ENCODE data around the gene COL21A1. TPM values are rescaled to one million over a fixed set of nuclear protein-coding genes. Genes with fewer than 3 reads are reported as not detected.

Gene COL21A1
- total RNA-seq, 1 donor from 2014 or later: 1.2 TPM

- Mint-ChIP-seq H3K27me3 (ENCODE audit: unreplicated experiment) (peaks cover 2% of the 10 kb centered on the region), H3K4me3 (ENCODE audit: unreplicated experiment) (no peak overlapping the region), H3K4me1 (ENCODE audit: unreplicated experiment) (peaks cover 3% of the 10 kb centered on the region), H3K9me3 (ENCODE audit: unreplicated experiment) (no peaks in the 10 kb centered on the region), H3K36me3 (ENCODE audit: low read depth, unreplicated experiment) (no peaks in the 10 kb centered on the region), H3K27ac (ENCODE audit: unreplicated experiment) (no peak overlapping the region)
- TF ChIP-seq, protein P1, sequence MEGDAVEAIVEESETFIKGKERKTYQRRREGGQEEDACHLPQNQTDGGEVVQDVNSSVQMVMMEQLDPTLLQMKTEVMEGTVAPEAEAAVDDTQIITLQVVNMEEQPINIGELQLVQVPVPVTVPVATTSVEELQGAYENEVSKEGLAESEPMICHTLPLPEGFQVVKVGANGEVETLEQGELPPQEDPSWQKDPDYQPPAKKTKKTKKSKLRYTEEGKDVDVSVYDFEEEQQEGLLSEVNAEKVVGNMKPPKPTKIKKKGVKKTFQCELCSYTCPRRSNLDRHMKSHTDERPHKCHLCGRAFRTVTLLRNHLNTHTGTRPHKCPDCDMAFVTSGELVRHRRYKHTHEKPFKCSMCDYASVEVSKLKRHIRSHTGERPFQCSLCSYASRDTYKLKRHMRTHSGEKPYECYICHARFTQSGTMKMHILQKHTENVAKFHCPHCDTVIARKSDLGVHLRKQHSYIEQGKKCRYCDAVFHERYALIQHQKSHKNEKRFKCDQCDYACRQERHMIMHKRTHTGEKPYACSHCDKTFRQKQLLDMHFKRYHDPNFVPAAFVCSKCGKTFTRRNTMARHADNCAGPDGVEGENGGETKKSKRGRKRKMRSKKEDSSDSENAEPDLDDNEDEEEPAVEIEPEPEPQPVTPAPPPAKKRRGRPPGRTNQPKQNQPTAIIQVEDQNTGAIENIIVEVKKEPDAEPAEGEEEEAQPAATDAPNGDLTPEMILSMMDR (IDR thresholded peaks at IDR 0.05; ENCODE audit: unreplicated experiment): no peak
- no peak for DNase-seq (ENCODE audit: low spot score)
These were observed 12.1 kb upstream of the COL21A1 start for GRCh38 chr6:56259234-56260077.

GRCh38 chr6:56255349-56255748, 8.0 kb upstream of the COL21A1 start:
- H3K27me3 Mint-ChIP-seq (ENCODE audit: unreplicated experiment): peaks cover 2% of the 10 kb centered on the region
- no peak for DNase-seq (ENCODE audit: low spot score)
- H3K27ac Mint-ChIP-seq (ENCODE audit: unreplicated experiment): no peak overlapping the region
- H3K9me3 Mint-ChIP-seq (ENCODE audit: unreplicated experiment): no peaks in the 10 kb centered on the region
- peaks cover 3% of the 10 kb centered on the region for H3K4me1 Mint-ChIP-seq (ENCODE audit: unreplicated experiment)
- no peak overlapping the region for H3K4me3 Mint-ChIP-seq (ENCODE audit: unreplicated experiment)
- TF ChIP-seq, protein P1 (IDR thresholded peaks at IDR 0.05; ENCODE audit: unreplicated experiment): no peak
- H3K36me3 Mint-ChIP-seq (ENCODE audit: low read depth, unreplicated experiment): no peaks in the 10 kb centered on the region

DNA sequence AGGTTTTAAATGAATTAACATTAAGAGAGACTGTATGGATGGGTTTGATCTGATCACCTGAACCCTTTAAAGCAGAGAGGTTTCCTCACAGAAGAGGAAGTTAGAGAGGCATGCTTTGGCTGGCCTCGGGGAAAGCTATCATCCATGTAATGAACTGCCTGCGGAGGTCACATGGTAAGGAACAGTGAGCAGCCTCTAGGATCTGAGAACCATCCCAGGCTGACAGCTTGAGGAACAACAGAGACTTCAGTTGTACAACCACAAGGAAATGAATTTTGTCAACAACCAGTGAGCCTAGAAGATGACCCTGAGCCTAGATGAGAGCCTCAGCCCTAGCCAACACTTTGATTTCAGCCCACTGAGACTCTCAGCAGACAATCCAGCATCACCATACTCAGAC, 2.9 kb upstream of the COL21A1 start:
- Mint-ChIP-seq H3K4me1 (ENCODE audit: unreplicated experiment) (peaks cover 5% of the 10 kb centered on the region), H3K9me3 (ENCODE audit: unreplicated experiment) (no peaks in the 10 kb centered on the region), H3K27me3 (ENCODE audit: unreplicated experiment) (peaks cover 2% of the 10 kb centered on the region)

GRCh38 chr6:56247654-56248122, 308 bp upstream of the COL21A1 start:
- Mint-ChIP-seq H3K27me3 (ENCODE audit: unreplicated experiment) (no peaks in the 10 kb centered on the region), H3K27ac (ENCODE audit: unreplicated experiment) (no peak overlapping the region), H3K4me1 (ENCODE audit: unreplicated experiment) (peaks cover 2% of the 10 kb centered on the region)

More for the DNA sequence above, 2.9 kb upstream of the COL21A1 start:
- DNase-seq (ENCODE audit: low spot score): no peak
- Mint-ChIP-seq H3K4me3 (ENCODE audit: unreplicated experiment) (no peak overlapping the region), H3K36me3 (ENCODE audit: low read depth, unreplicated experiment) (no peaks in the 10 kb centered on the region), H3K27ac (ENCODE audit: unreplicated experiment) (no peak overlapping the region)
- TF ChIP-seq, protein P1 (IDR thresholded peaks at IDR 0.05; ENCODE audit: unreplicated experiment): no peak

More at GRCh38 chr6:56247654-56248122, 308 bp upstream of the COL21A1 start:
- TF ChIP-seq, protein P1 (IDR thresholded peaks at IDR 0.05; ENCODE audit: unreplicated experiment): no peak
- Mint-ChIP-seq H3K9me3 (ENCODE audit: unreplicated experiment) (no peaks in the 10 kb centered on the region), H3K4me3 (ENCODE audit: unreplicated experiment) (peak overlapping the region; percentile 40), H3K36me3 (ENCODE audit: low read depth, unreplicated experiment) (no peaks in the 10 kb centered on the region)
- DNase-seq (ENCODE audit: low spot score): no peak

All from endothelial cell (in vitro differentiated cells).